GM23338 (cell line): ENCODE data around the gene CCDC146. TPM values are rescaled to one million over a fixed set of nuclear protein-coding genes. Genes with fewer than 3 reads are reported as not detected.

Experiments
- ATAC-seq: fragments of 200-7000 bp; cut with Tn5 transposase; 3 replicates; pipeline ENCODE4 v1.9.1; 2020
- DNase-seq: peaks from one replicate; pipeline ENCODE4 v3.0.0-alpha.2; 2015; ENCODE audit warnings: low spot score
- H2AFZ ChIP-seq: fragments of 200-600 bp; sonication (generic); 2 replicates; pipeline ENCODE4 v1.8.0; 2016; ENCODE audit warnings: antibody characterized with exemption, mild to moderate bottlenecking, moderate library complexity
- H3F3A ChIP-seq: fragments of 200-600 bp; sonication (generic); replicated peaks from 2 replicates; pipeline ENCODE4 v1.8.0; 2017; ENCODE audit warnings: antibody characterized with exemption, mixed run types, low read depth
- H3K27ac ChIP-seq: fragments of 200-600 bp; sonication (generic); 2 replicates; pipeline ENCODE4 v1.6.1; 2016; ENCODE audit warnings: low read depth
- H3K27me3 ChIP-seq: fragments of 200-600 bp; sonication (generic); 2 replicates; pipeline ENCODE4 v1.8.0; 2016; ENCODE audit warnings: mild to moderate bottlenecking, mixed run types, moderate library complexity; ENCODE audit not compliant: insufficient read depth
- H3K36me3 ChIP-seq: fragments of 200-600 bp; sonication (generic); 2 replicates; pipeline ENCODE4 v1.8.0; 2016; ENCODE audit warnings: mild to moderate bottlenecking; ENCODE audit not compliant: insufficient read depth
- H3K4me1 ChIP-seq: fragments of 200-600 bp; sonication (generic); 2 replicates; pipeline ENCODE4 v1.8.0; 2016; ENCODE audit warnings: mild to moderate bottlenecking, moderate library complexity; ENCODE audit not compliant: insufficient read depth
- H3K4me2 ChIP-seq: fragments of 200-600 bp; sonication (generic); 2 replicates; pipeline ENCODE4 v1.7.1; 2017; ENCODE audit warnings: mixed run types
- H3K4me3 ChIP-seq: fragments of 200-600 bp; sonication (generic); 2 replicates; pipeline ENCODE4 v1.6.1; 2016; ENCODE audit warnings: mixed run types
- H3K79me2 ChIP-seq: fragments of 200-600 bp; sonication (generic); replicated peaks from 2 replicates; pipeline ENCODE4 v1.8.0; 2017; ENCODE audit warnings: mild to moderate bottlenecking; ENCODE audit not compliant: insufficient read depth
- H3K9me2 ChIP-seq: fragments of 200-600 bp; sonication (generic); 2 replicates; pipeline ENCODE4 v1.8.0; 2017; ENCODE audit not compliant: insufficient read depth
- H4K20me1 ChIP-seq: fragments of 200-600 bp; sonication (generic); replicated peaks from 2 replicates; pipeline ENCODE4 v1.8.0; 2017; ENCODE audit warnings: mild to moderate bottlenecking; ENCODE audit not compliant: insufficient read depth
- H3K27ac Mint-ChIP-seq: 2 replicates; pipeline ENCODE4 v1.8.0; 2020; ENCODE audit warnings: inconsistent platforms, mild to moderate bottlenecking, moderate library complexity, mixed read lengths
- H3K27me3 Mint-ChIP-seq: 3 replicates; pipeline ENCODE4 v1.8.0; 2022; ENCODE audit warnings: low read depth, mild to moderate bottlenecking, moderate library complexity, mixed read lengths, inconsistent platforms; ENCODE audit not compliant: insufficient read depth, poor library complexity
- H3K36me3 Mint-ChIP-seq: 3 replicates; pipeline ENCODE4 v1.8.0; 2021; ENCODE audit warnings: low read depth, mild to moderate bottlenecking, inconsistent platforms, moderate library complexity, mixed read lengths
- H3K4me1 Mint-ChIP-seq: 3 replicates; pipeline ENCODE4 v1.8.0; 2020; ENCODE audit warnings: mild to moderate bottlenecking, inconsistent platforms, mixed read lengths
- H3K4me3 Mint-ChIP-seq: 3 replicates; pipeline ENCODE4 v1.8.0; 2021; ENCODE audit warnings: moderate library complexity, mild to moderate bottlenecking, inconsistent platforms, mixed read lengths
- H3K9me3 Mint-ChIP-seq: 3 replicates; pipeline ENCODE4 v1.8.0; 2020; ENCODE audit warnings: moderate library complexity, mild to moderate bottlenecking, inconsistent platforms, mixed read lengths
- CREB1 ChIP-seq: fragments of 250-450 bp; sonication (Bioruptor Pico); IDR thresholded peaks from 2 replicates; pipeline ENCODE4 v1.5.0; 2020; ENCODE audit warnings: low read depth, mild to moderate bottlenecking, moderate library complexity
- CTCF ChIP-seq, 2 experiments: fragments of 200-600 bp in 1 of 2; sonication (generic) in 1 of 2; conservative IDR thresholded peaks; 2 replicates each; pipeline versions ENCODE4 v1.5.1 to v1.6.1; 2016 to 2017; ENCODE audit warnings: antibody characterized with exemption in 2 of 2, low read depth in 2 of 2, mild to moderate bottlenecking in 2 of 2, moderate library complexity in 1 of 2
- EZH2phosphoT487 ChIP-seq: fragments of 200-600 bp; sonication (generic); IDR thresholded peaks from one replicate; pipeline ENCODE4 v1.8.1; 2018; ENCODE audit warnings: antibody characterized with exemption; ENCODE audit not compliant: unreplicated experiment
- JUNB ChIP-seq: IDR thresholded peaks from one replicate; pipeline ENCODE4 v1.6.1; 2016; ENCODE audit warnings: antibody characterized with exemption; ENCODE audit not compliant: unreplicated experiment
- STAT1 ChIP-seq: IDR thresholded peaks from one replicate; pipeline ENCODE4 v1.6.1; 2016; ENCODE audit warnings: antibody characterized with exemption; ENCODE audit not compliant: unreplicated experiment
- ZNF114 ChIP-seq: fragments of 250-450 bp; sonication (Bioruptor Pico); IDR thresholded peaks from 2 replicates; pipeline ENCODE4 v1.5.0; 2020; ENCODE audit warnings: mild to moderate bottlenecking, moderate library complexity
- ZNF462 ChIP-seq: fragments of 250-450 bp; sonication (Bioruptor Pico); IDR thresholded peaks from 2 replicates; pipeline ENCODE4 v1.5.0; 2020; ENCODE audit warnings: mild to moderate bottlenecking, moderate library complexity
- polyA plus RNA-seq: library from polyadenylated mRNA; unstranded; fragments of >200 nt; fragmentation: Nextera tagmentation; extraction: Ambion mirVana; gene quantifications from 2 replicates; pipeline ENCODE4 v1.2.1, GENCODE V29; 2016
- total RNA-seq: library from RNA; depleted of rRNA; stranded (reverse); fragments of >200 nt; shearing (Covaris generic); gene quantifications from 2 replicates; pipeline ENCODE4 v1.2.3, GENCODE V29; 2014

The CCDC146 gene
- total and polyA plus RNA-seq, 2 experiments from 2014 or later = 0.35 to 0.74 TPM

GRCh38 chr7:77185866-77186265 lies 63.5 kb downstream of the CCDC146 start:
- Histone ChIP-seq H3K27me3 (no peaks in the 10 kb centered on the region), H3K4me2 (no peak overlapping the region), H3K27ac (no peak overlapping the region), H3K9me2 (no peaks in the 10 kb centered on the region), H4K20me1 (no peaks in the 10 kb centered on the region), H3K4me3 (no peak overlapping the region), H3K4me1 (no peaks in the 10 kb centered on the region), H3K79me2 (no peaks in the 10 kb centered on the region), H3K36me3 (no peaks in the 10 kb centered on the region), H3F3A (no peaks in the 10 kb centered on the region), H2AFZ (no peak overlapping the region)
- DNase-seq (no peak), ATAC-seq (no peak)
- H3K27me3 Mint-ChIP-seq = peaks cover 2% of the 10 kb centered on the region
- TF ChIP-seq ZNF114 (CRISPR knock-in tag) = no peak
- no peaks in the 10 kb centered on the region for H3K36me3 Mint-ChIP-seq
- H3K9me3 Mint-ChIP-seq = no peaks in the 10 kb centered on the region
- H3K4me1 Mint-ChIP-seq = no peaks in the 10 kb centered on the region
- H3K4me3 Mint-ChIP-seq = no peak overlapping the region
- no peak overlapping the region for H3K27ac Mint-ChIP-seq

GRCh38 chr7:77188731-77189437 lies 66.5 kb downstream of the CCDC146 start:
- H3K79me2 ChIP-seq = no peaks in the 10 kb centered on the region
- DNase-seq = no peak
- Mint-ChIP-seq H3K9me3 (no peaks in the 10 kb centered on the region), H3K36me3 (no peaks in the 10 kb centered on the region), H3K27ac (no peak overlapping the region), H3K4me3 (no peak overlapping the region), H3K4me1 (no peaks in the 10 kb centered on the region), H3K27me3 (no peaks in the 10 kb centered on the region)
- no peak for ATAC-seq
- H3F3A ChIP-seq = no peaks in the 10 kb centered on the region
- no peak overlapping the region for H3K4me2 ChIP-seq
- no peaks in the 10 kb centered on the region for H3K9me2 ChIP-seq
- no peak for TF ChIP-seq STAT1
- TF ChIP-seq CTCF (conservative IDR thresholded peaks at IDR 0.05; ENCODE audit: low read depth in 2 of 2) = no peak
- no peak for TF ChIP-seq ZNF462 (CRISPR knock-in tag)
- TF ChIP-seq JUNB = no peak
- no peak for TF ChIP-seq CREB1 (CRISPR knock-in tag)
- no peak for TF ChIP-seq EZH2phosphoT487
- no peaks in the 10 kb centered on the region for H3K4me1 ChIP-seq
- no peak overlapping the region for H3K27ac ChIP-seq
- H3K4me3 ChIP-seq = no peak overlapping the region
- no peaks in the 10 kb centered on the region for H3K36me3 ChIP-seq
- H4K20me1 ChIP-seq = no peaks in the 10 kb centered on the region
- no peaks in the 10 kb centered on the region for H3K27me3 ChIP-seq
- H2AFZ ChIP-seq = no peak overlapping the region
